ENCODE measurements around the gene SHC3. TPM values are rescaled to one million over a fixed set of nuclear protein-coding genes. Genes with fewer than 3 reads are reported as not detected.

The SHC3 gene
- total RNA-seq, 6 donors from 2014 or later = 11.0 to 22.0 (median 14.0) TPM

DNA sequence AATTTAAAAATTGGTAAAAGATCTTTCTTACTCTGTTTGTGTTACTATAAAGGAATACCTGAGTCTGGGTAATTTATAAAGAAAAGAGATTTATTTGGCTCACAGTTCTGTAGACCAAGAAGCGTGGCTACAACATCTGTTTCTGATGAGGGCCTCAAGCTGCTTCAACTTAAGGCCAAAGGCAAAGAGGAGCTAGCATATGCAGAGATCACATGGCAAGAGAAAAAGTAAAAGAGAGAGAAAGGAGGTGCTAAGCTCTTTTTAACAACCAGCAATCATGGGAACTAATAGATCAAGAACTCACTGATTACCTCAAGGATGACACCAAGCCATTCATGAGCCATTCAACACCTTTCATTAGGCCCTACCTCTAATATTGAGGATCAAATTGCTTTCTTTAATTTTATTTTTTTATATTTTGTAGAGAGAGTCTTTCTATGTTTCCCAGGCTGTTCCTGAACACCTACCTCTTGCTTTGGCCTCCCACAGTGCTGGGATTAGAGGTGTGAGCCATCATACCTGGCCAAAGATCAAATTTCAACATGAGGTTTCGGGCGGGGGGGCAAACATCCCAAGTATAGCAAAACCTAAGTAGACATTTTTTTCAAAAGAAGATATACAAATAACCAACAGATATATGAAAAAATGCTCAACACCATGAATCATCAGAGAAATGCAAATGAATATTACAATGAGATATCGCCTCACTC is 16.0 kb upstream of the SHC3 start:
- WGBS, 2 donors = 85 to 87% methylated on average over 4 of the region's 4 CpGs
- DNase-seq (no peak), ATAC-seq (ENCODE audit: low FRiP score in 2 of 2) (no peak)
- Histone ChIP-seq H3K27ac (no peak overlapping the region), H3K9me3 (peaks cover 0 to 12% (median 11%) of the 10 kb centered on the region in 4 donors), H3K4me3 (no peak overlapping the region), H3K36me3 (no peaks in the 10 kb centered on the region), H3K4me1 (no peaks in the 10 kb centered on the region), H3K27me3 (no peaks in the 10 kb centered on the region)
- TF ChIP-seq, protein P1, sequence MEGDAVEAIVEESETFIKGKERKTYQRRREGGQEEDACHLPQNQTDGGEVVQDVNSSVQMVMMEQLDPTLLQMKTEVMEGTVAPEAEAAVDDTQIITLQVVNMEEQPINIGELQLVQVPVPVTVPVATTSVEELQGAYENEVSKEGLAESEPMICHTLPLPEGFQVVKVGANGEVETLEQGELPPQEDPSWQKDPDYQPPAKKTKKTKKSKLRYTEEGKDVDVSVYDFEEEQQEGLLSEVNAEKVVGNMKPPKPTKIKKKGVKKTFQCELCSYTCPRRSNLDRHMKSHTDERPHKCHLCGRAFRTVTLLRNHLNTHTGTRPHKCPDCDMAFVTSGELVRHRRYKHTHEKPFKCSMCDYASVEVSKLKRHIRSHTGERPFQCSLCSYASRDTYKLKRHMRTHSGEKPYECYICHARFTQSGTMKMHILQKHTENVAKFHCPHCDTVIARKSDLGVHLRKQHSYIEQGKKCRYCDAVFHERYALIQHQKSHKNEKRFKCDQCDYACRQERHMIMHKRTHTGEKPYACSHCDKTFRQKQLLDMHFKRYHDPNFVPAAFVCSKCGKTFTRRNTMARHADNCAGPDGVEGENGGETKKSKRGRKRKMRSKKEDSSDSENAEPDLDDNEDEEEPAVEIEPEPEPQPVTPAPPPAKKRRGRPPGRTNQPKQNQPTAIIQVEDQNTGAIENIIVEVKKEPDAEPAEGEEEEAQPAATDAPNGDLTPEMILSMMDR (IDR thresholded peaks at IDR 0.05) = no peak
- TF ChIP-seq POLR2A (IDR thresholded peaks at IDR 0.05) = no peak

DNA sequence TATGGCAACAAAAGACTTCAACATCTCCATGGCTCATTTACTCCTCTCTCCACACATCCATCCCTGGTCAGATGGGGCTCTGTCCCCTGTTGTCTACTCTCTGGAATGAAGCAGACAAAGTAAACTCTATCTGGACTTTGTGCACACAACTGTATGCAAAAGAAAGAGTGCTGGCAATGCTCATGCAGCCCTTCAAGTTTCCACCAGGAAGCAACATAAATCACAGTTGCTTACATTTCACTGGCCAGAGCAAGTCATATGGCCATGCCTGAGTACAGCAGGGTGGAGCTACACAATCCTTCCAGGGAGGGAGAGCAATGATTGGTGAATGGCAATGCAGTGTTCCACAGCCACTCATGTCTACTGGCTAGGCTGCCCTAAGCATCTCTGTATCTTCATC is 12.4 kb upstream of the SHC3 start:
- no peaks in the 10 kb centered on the region for H3K36me3 ChIP-seq
- TF ChIP-seq POLR2A (IDR thresholded peaks at IDR 0.05) (no peak), EP300 (IDR thresholded peaks at IDR 0.05) (no peak), POLR2AphosphoS5 (IDR thresholded peaks at IDR 0.05) (no peak)
- TF ChIP-seq, protein P1 (IDR thresholded peaks at IDR 0.05) = no peak
- H3K27ac ChIP-seq = no peak overlapping the region
- H3K4me3 ChIP-seq = no peak overlapping the region
- ATAC-seq (ENCODE audit: low FRiP score in 2 of 2) (no peak), DNase-seq (no peak)
- H3K9me3 ChIP-seq = no peaks in the 10 kb centered on the region
- no peaks in the 10 kb centered on the region for H3K4me1 ChIP-seq
- H3K27me3 ChIP-seq = no peaks in the 10 kb centered on the region

DNA sequence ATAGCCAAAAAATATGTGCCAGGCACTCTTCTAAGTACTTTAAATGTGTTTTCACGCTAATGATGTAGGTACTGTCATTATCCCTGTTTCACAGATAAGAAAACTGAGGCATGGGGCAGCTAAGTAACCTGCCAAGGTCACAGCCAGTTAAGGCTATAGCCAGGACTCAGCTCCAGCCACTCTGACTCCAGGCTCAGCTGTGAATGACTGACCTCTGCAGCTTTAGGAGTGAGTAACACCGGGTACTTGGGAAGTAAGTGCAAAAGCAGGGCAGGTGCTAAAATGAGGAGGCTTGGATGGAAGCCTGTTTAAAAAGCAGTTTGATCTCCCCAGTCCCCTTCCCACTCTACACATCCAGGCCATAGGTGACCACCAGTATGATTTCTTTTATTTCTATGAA is 10.6 kb upstream of the SHC3 start:
- ATAC-seq (ENCODE audit: low FRiP score in 2 of 2) = no peak
- TF ChIP-seq POLR2A (IDR thresholded peaks at IDR 0.05) = no peak
- TF ChIP-seq, protein P1 (IDR thresholded peaks at IDR 0.05) = no peak
- no peak for TF ChIP-seq POLR2AphosphoS5 (IDR thresholded peaks at IDR 0.05)
- no peak for TF ChIP-seq EP300 (IDR thresholded peaks at IDR 0.05)
- no peaks in the 10 kb centered on the region for H3K9me3 ChIP-seq

DNA sequence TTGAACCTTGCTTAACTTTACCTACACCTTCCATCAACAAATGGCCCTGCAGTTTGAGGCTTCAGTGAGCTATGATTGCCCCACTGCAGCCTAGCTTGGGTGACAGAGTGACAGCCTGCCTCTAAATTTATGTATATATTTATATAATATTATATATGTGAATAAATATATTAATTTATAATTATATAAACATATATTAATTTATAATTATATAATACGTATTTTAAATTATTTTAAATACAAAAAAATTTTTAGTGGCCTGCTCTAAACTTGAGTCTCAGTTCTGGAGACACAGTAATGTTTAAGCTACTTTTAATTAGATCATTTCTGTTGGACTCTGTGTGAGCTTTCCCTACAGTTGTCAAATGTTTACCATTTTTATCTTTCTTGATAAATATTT is 9.3 kb upstream of the SHC3 start:
- no peak for DNase-seq
- ATAC-seq (ENCODE audit: low FRiP score in 2 of 2) = no peak
- no peak overlapping the region for H3K4me3 ChIP-seq
- 84 to 92% methylated on average over 1 of the region's 1 CpG for WGBS, 2 donors
- TF ChIP-seq POLR2AphosphoS5 (IDR thresholded peaks at IDR 0.05) = no peak
- no peak for TF ChIP-seq POLR2A (IDR thresholded peaks at IDR 0.05)
- no peak for TF ChIP-seq EP300 (IDR thresholded peaks at IDR 0.05)
- TF ChIP-seq, protein P1 (IDR thresholded peaks at IDR 0.05) = no peak
- no peaks in the 10 kb centered on the region for H3K36me3 ChIP-seq
- H3K4me1 ChIP-seq = no peaks in the 10 kb centered on the region
- H3K27ac ChIP-seq = no peak overlapping the region
- H3K27me3 ChIP-seq = no peaks in the 10 kb centered on the region
- no peaks in the 10 kb centered on the region for H3K9me3 ChIP-seq

More for the DNA sequence above, 10.6 kb upstream of the SHC3 start:
- H3K4me3 ChIP-seq = no peak overlapping the region
- H3K27me3 ChIP-seq = no peaks in the 10 kb centered on the region
- no peaks in the 10 kb centered on the region for H3K36me3 ChIP-seq
- no peaks in the 10 kb centered on the region for H3K4me1 ChIP-seq
- WGBS, 2 donors = 61 to 68% methylated on average over 2 of the region's 2 CpGs
- no peak overlapping the region for H3K27ac ChIP-seq
- DNase-seq = no peak

GRCh38 chr9:89187541-89187940 is 8.9 kb upstream of the SHC3 start:
- H3K27ac ChIP-seq = no peak overlapping the region
- no peaks in the 10 kb centered on the region for H3K4me1 ChIP-seq
- no peak overlapping the region for H3K4me3 ChIP-seq
- no peaks in the 10 kb centered on the region for H3K36me3 ChIP-seq
- WGBS, 2 donors = 86 to 88% methylated on average over 2 of the region's 2 CpGs
- no peak for TF ChIP-seq POLR2AphosphoS5 (IDR thresholded peaks at IDR 0.05)
- no peak for TF ChIP-seq POLR2A (IDR thresholded peaks at IDR 0.05)
- TF ChIP-seq, protein P1 (IDR thresholded peaks at IDR 0.05) = no peak
- no peak for TF ChIP-seq EP300 (IDR thresholded peaks at IDR 0.05)
- no peaks in the 10 kb centered on the region for H3K27me3 ChIP-seq
- no peaks in the 10 kb centered on the region for H3K9me3 ChIP-seq
- ATAC-seq (ENCODE audit: low FRiP score in 2 of 2) = no peak
- no peak for DNase-seq

Measured in upper lobe of left lung (tissue), 6 donors.